Measurements from ENCODE around the gene RPAIN.

The RPAIN gene

GRCh38 chr17:5408186-5408585, 11.8 kb upstream of the RPAIN start:
- H3K9ac ChIP-seq (ENCODE audit: low read depth, low read length) = no peak overlapping the region
- H3K36me3 ChIP-seq (ENCODE audit: insufficient read depth, low read length) = peaks cover 95% of the 10 kb centered on the region

GRCh38 chr17:5410594-5411272, 9.2 kb upstream of the RPAIN start:
- no peak overlapping the region for H3K9ac ChIP-seq (ENCODE audit: low read depth, low read length)
- H3K27me3 ChIP-seq (ENCODE audit: insufficient read depth, low read length) = no peaks in the 10 kb centered on the region
- H3K9me3 ChIP-seq (ENCODE audit: insufficient read depth, low read depth, low read length) = no peaks in the 10 kb centered on the region
- no peak overlapping the region for H3K27ac ChIP-seq (ENCODE audit: low read depth, low read length)
- H3K4me3 ChIP-seq (ENCODE audit: low read length) = no peak overlapping the region
- no peaks in the 10 kb centered on the region for H3K4me1 ChIP-seq (ENCODE audit: insufficient read depth, low read length)
- peaks cover 93% of the 10 kb centered on the region for H3K36me3 ChIP-seq (ENCODE audit: insufficient read depth, low read length)
- 96% methylated on average over 7 of the region's 7 CpGs for WGBS

More at GRCh38 chr17:5408186-5408585, 11.8 kb upstream of the RPAIN start:
- Histone ChIP-seq H3K9me3 (ENCODE audit: insufficient read depth, low read depth, low read length) (no peaks in the 10 kb centered on the region), H3K27ac (ENCODE audit: low read depth, low read length) (no peak overlapping the region), H3K4me1 (ENCODE audit: insufficient read depth, low read length) (no peaks in the 10 kb centered on the region), H3K27me3 (ENCODE audit: insufficient read depth, low read length) (no peaks in the 10 kb centered on the region), H3K4me3 (ENCODE audit: low read length) (no peak overlapping the region)
- 72% methylated on average over 4 of the region's 5 CpGs for WGBS

- WGBS = 93% methylated on average over 4 of the region's 4 CpGs
- Histone ChIP-seq H3K27ac (ENCODE audit: low read depth, low read length) (no peak overlapping the region), H3K4me1 (ENCODE audit: insufficient read depth, low read length) (no peaks in the 10 kb centered on the region), H3K27me3 (ENCODE audit: insufficient read depth, low read length) (no peaks in the 10 kb centered on the region), H3K4me3 (ENCODE audit: low read length) (no peak overlapping the region), H3K9ac (ENCODE audit: low read depth, low read length) (no peak overlapping the region), H3K9me3 (ENCODE audit: insufficient read depth, low read depth, low read length) (no peaks in the 10 kb centered on the region), H3K36me3 (ENCODE audit: insufficient read depth, low read length) (peaks cover 82% of the 10 kb centered on the region)
Measured at GRCh38 chr17:5413682-5414081, 6.3 kb upstream of the RPAIN start.

DNA sequence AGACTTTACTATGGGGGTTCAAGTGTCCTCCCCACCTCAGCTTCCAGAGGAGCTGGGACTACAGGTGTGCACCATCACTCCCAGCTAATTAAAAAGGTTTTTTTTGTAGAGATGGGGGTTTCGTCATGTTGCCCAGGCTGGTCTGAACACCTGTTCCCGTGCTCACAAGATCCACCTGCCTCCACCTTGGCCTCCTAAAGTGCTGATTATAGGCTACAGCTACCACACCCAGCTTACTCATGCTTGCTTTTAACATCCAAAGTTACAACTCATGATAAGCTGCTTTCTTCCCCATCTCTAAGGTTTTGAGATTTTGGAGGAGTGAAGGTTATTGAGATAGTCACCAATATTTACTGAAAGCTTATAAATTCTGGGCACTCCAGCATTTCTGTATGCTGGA, 3.1 kb upstream of the RPAIN start:
- Histone ChIP-seq H3K9me3 (ENCODE audit: insufficient read depth, low read depth, low read length) (no peaks in the 10 kb centered on the region), H3K27me3 (ENCODE audit: insufficient read depth, low read length) (no peaks in the 10 kb centered on the region), H3K27ac (ENCODE audit: low read depth, low read length) (no peak overlapping the region), H3K36me3 (ENCODE audit: insufficient read depth, low read length) (peaks cover 62% of the 10 kb centered on the region), H3K4me3 (ENCODE audit: low read length) (no peak overlapping the region), H3K4me1 (ENCODE audit: insufficient read depth, low read length) (peaks cover 7% of the 10 kb centered on the region; the same call in 1 of the 2 replicates), H3K9ac (ENCODE audit: low read depth, low read length) (no peak overlapping the region)
- 95% methylated on average over 2 of the region's 2 CpGs for WGBS

DNA sequence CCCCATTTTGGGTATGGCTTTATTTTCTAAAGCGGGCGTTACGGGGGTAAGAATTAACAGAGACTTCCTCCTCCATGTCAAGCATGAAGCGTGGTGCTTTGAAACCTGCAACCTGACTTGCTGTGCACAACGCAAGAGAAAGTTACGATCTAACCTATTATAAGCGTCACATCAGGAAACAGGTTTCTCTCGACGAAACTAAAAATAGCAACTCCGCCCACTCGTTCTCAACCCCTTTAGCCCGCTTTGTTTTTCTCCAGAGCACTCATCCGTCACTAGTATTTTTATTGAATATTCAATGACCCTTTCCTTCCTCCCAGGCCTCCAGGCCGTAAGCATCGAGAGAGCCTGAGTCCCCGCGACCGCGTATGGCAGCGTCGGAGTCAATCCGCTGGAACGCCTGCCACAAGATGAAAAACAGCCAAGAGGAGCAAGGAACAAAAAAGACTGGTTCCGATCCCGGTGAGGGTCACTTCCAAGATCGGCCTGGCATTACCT, 1.1 kb upstream of the RPAIN start:
- peak overlapping the region; percentile 94 for H3K9ac ChIP-seq (ENCODE audit: low read depth, low read length)
- H3K27me3 ChIP-seq (ENCODE audit: insufficient read depth, low read length) = no peaks in the 10 kb centered on the region
- peaks cover 62% of the 10 kb centered on the region for H3K36me3 ChIP-seq (ENCODE audit: insufficient read depth, low read length)
- H3K27ac ChIP-seq (ENCODE audit: low read depth, low read length) = peak overlapping the region; percentile 82
- no peaks in the 10 kb centered on the region for H3K9me3 ChIP-seq (ENCODE audit: insufficient read depth, low read depth, low read length)
- peak overlapping the region; percentile 89 for H3K4me3 ChIP-seq (ENCODE audit: low read length)
- WGBS = under 1% methylated on average over 26 of the region's 26 CpGs
- H3K4me1 ChIP-seq (ENCODE audit: insufficient read depth, low read length) = peaks cover 7% of the 10 kb centered on the region; the same call in 1 of the 2 replicates

DNA sequence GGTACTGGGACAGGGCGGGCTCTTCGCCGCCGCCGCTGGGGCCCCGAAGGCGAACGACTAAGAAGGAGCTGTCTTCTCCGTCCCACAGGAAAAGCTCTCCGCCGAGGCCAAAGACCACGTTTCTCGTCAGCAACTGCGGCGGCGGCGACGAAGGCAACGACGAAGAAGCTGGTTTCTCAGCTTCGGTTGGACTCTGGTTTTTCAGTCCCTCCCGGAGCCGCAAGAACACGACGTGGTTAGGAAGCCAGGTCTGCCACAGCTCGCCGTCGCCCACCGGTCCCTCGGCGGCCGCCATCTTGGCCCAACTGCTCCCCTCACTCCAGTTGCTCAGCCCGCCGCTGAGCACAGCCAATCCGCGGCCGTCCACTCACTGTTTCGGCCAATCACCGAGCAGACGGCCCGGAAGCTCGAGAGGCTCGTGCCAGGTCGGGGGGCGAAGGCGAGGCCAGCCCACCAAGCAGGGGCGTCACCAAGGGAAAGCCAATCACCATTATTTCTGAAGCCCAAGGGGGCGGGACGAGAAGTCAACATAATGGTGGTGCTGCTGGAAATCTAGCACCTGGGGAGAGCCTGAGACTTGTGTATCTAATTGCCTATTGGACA, 525 bp upstream of the RPAIN start, which contains the start of gene NUP88:
TSS of gene NUP88 (minus strand) at position 307 of the 603 bp plus-strand sequence. CDS start at position 295, 12 bp downstream.
- Histone ChIP-seq H3K27ac (ENCODE audit: low read depth, low read length) (peak within 1 kb of the TSS; percentile 85), H3K36me3 (ENCODE audit: insufficient read depth, low read length) (peaks cover 62% of the 10 kb centered on the region), H3K9ac (ENCODE audit: low read depth, low read length) (peak within 1 kb of the TSS; percentile 96), H3K9me3 (ENCODE audit: insufficient read depth, low read depth, low read length) (no peaks in the 10 kb centered on the region), H3K4me1 (ENCODE audit: insufficient read depth, low read length) (peaks cover 7% of the 10 kb centered on the region; the same call in 1 of the 2 replicates), H3K27me3 (ENCODE audit: insufficient read depth, low read length) (no peaks in the 10 kb centered on the region), H3K4me3 (ENCODE audit: low read length) (peak within 1 kb of the TSS; percentile 89)
- WGBS = under 1% methylated on average over 49 of the region's 49 CpGs

GRCh38 chr17:5422505-5422904, 2.5 kb downstream of the RPAIN start:
- H3K27ac ChIP-seq (ENCODE audit: low read depth, low read length) = no peak overlapping the region
- WGBS = 100% methylated on average over 2 of the region's 2 CpGs
- no peak overlapping the region for H3K4me3 ChIP-seq (ENCODE audit: low read length)
- H3K4me1 ChIP-seq (ENCODE audit: insufficient read depth, low read length) = peaks cover 7% of the 10 kb centered on the region; the same call in 1 of the 2 replicates
- no peak overlapping the region for H3K9ac ChIP-seq (ENCODE audit: low read depth, low read length)
- H3K9me3 ChIP-seq (ENCODE audit: insufficient read depth, low read depth, low read length) = no peaks in the 10 kb centered on the region
- H3K36me3 ChIP-seq (ENCODE audit: insufficient read depth, low read length) = peaks cover 65% of the 10 kb centered on the region
- H3K27me3 ChIP-seq (ENCODE audit: insufficient read depth, low read length) = no peaks in the 10 kb centered on the region

- Histone ChIP-seq H3K4me3 (ENCODE audit: low read length) (no peak overlapping the region), H3K36me3 (ENCODE audit: insufficient read depth, low read length) (peaks cover 88% of the 10 kb centered on the region), H3K9me3 (ENCODE audit: insufficient read depth, low read depth, low read length) (no peaks in the 10 kb centered on the region), H3K4me1 (ENCODE audit: insufficient read depth, low read length) (peaks cover 7% of the 10 kb centered on the region; the same call in 1 of the 2 replicates), H3K9ac (ENCODE audit: low read depth, low read length) (no peak overlapping the region), H3K27ac (ENCODE audit: low read depth, low read length) (no peak overlapping the region), H3K27me3 (ENCODE audit: insufficient read depth, low read length) (no peaks in the 10 kb centered on the region)
- WGBS = 97% methylated on average over 1 of the region's 1 CpG
Measured at GRCh38 chr17:5424909-5425308, 4.9 kb downstream of the RPAIN start.

- 93% methylated on average over 3 of the region's 3 CpGs for WGBS
Measured at GRCh38 chr17:5425826-5426225, 5.8 kb downstream of the RPAIN start.

DNA sequence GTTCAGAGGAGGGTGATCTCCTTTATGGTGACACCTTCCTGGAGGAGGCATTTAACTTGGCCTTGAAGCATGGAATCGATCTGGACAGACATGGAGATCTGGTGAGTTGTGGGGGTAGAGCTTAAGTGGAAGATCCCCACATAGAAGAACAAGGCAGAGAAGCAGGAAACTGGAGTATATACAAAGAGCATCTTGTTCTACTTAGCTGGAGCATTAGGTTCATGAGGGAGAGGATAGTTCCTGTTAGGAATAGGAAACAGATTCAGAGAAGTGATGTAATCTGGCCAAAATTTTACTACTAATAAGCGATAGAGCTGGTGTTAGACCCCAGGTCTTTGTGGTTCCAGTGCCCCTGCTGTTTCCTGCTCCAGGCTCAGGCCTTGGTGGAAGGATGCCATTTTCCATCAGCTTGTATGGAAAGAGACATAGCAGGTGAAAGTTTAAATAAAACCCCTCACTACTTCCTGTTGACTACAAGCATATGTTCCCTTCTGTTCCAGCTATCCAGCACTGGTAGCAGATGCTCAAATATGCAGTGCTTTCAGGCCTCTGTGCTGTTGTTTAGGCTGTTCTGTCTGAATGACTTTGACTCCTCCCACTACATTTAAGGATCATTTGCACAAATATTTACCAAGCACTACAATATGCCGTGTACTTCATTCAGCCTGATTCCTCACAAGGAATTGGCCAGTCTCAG, 9.4 kb downstream of the RPAIN start:
- Histone ChIP-seq H3K9me3 (ENCODE audit: insufficient read depth, low read depth, low read length) (no peaks in the 10 kb centered on the region), H3K9ac (ENCODE audit: low read depth, low read length) (no peak overlapping the region), H3K4me1 (ENCODE audit: insufficient read depth, low read length) (no peaks in the 10 kb centered on the region), H3K27ac (ENCODE audit: low read depth, low read length) (no peak overlapping the region), H3K4me3 (ENCODE audit: low read length) (no peak overlapping the region), H3K27me3 (ENCODE audit: insufficient read depth, low read length) (no peaks in the 10 kb centered on the region), H3K36me3 (ENCODE audit: insufficient read depth, low read length) (peaks cover 98% of the 10 kb centered on the region)
- 94% methylated on average over 3 of the region's 3 CpGs for WGBS

More at GRCh38 chr17:5425826-5426225, 5.8 kb downstream of the RPAIN start:
- Histone ChIP-seq H3K27me3 (ENCODE audit: insufficient read depth, low read length) (no peaks in the 10 kb centered on the region), H3K27ac (ENCODE audit: low read depth, low read length) (no peak overlapping the region), H3K4me3 (ENCODE audit: low read length) (no peak overlapping the region), H3K4me1 (ENCODE audit: insufficient read depth, low read length) (peaks cover 7% of the 10 kb centered on the region; the same call in 1 of the 2 replicates), H3K36me3 (ENCODE audit: insufficient read depth, low read length) (peaks cover 96% of the 10 kb centered on the region), H3K9me3 (ENCODE audit: insufficient read depth, low read depth, low read length) (no peaks in the 10 kb centered on the region), H3K9ac (ENCODE audit: low read depth, low read length) (no peak overlapping the region)

Measured in HUES64 (cell line).